Calu3 (cell line): Measurements from ENCODE around the gene PLA2G2C. TPM values are rescaled to one million over a fixed set of nuclear protein-coding genes. Genes with fewer than 3 reads are reported as not detected.

Experiments
- BruUV-seq: library from RNA; stranded (reverse); fragments of 400-500 nt; replicated peaks from 2 replicates; lab custom pipeline; 2021; lab: Mats Ljungman, UMichigan
- CTCF ChIA-PET: fragments of 300-600 bp; sonication (Branson Sonifier 250); formaldehyde crosslinking; loops from one replicate; lab custom pipeline; 2022; ENCODE audit warnings: antibody characterized with exemption; lab: Charles Lee
- DNase-seq: peaks from one replicate; pipeline ENCODE4 v3.0.0; 2022
- H3K27ac Mint-ChIP-seq: one replicate; pipeline ENCODE4 v1.8.0; 2022; ENCODE audit warnings: mixed read lengths; ENCODE audit not compliant: unreplicated experiment
- H3K27me3 Mint-ChIP-seq: one replicate; pipeline ENCODE4 v1.8.0; 2022; ENCODE audit warnings: mixed read lengths; ENCODE audit not compliant: unreplicated experiment
- H3K36me3 Mint-ChIP-seq: one replicate; pipeline ENCODE4 v1.8.0; 2022; ENCODE audit warnings: mild to moderate bottlenecking, moderate library complexity, mixed read lengths; ENCODE audit not compliant: insufficient read depth, unreplicated experiment
- H3K4me1 Mint-ChIP-seq: one replicate; pipeline ENCODE4 v1.8.0; 2022; ENCODE audit warnings: mild to moderate bottlenecking, low read depth, mixed read lengths; ENCODE audit not compliant: unreplicated experiment
- H3K4me3 Mint-ChIP-seq: one replicate; pipeline ENCODE4 v1.8.0; 2022; ENCODE audit warnings: mild to moderate bottlenecking, low read depth, moderate library complexity, mixed read lengths; ENCODE audit not compliant: unreplicated experiment
- H3K9me3 Mint-ChIP-seq: one replicate; pipeline ENCODE4 v1.8.0; 2022; ENCODE audit warnings: low read depth, mixed read lengths; ENCODE audit not compliant: unreplicated experiment
- intact Hi-C: fragments of 100-400 bp; cut with micrococcal nuclease; formaldehyde crosslinking; loops from one replicate; pipeline ENCODE4 v1.10.0; 2022; ENCODE audit not compliant: unreplicated experiment
- total RNA-seq: library from RNA; stranded (reverse); gene quantifications from 2 replicates; pipeline ENCODE4 v1.2.3, GENCODE V29; 2022
- TF ChIP-seq, protein P1 (sequence below): fragments of 200-600 bp; IDR thresholded peaks from one replicate; pipeline ENCODE4 v1.8.0; 2022; ENCODE audit warnings: antibody characterized with exemption; ENCODE audit not compliant: unreplicated experiment

PLA2G2C gene
- total RNA-seq, 1 experiment from 2014 or later: not detected

DNA sequence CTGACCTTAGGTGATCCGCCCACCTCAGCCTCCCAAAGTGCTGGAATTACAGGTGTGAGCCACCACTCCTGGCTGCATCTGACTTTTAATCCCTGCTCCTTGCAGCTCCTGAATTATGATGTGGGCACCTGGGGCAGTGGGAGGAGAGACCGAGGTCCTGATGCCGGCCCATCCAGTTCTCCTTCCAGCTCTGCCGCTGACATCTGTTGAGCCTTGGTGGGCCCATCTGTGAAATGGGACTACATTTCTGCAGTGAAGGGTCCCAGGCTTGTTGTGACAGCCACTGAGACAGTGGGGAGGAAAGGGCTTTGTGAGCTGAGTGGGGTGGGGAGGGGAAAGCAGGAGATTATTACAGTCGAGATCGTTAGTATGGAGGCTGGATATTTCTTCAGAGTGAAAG lies 35.3 kb downstream of the PLA2G2C start:
- H3K4me1 Mint-ChIP-seq: peaks cover 15% of the 10 kb centered on the region
- CTCF ChIA-PET: interaction anchor here (1.4 kb wide), 1 partner anchor 49 kb away, joined by 4 read pairs; no protein-coding TSS in a partner anchor
- H3K9me3 Mint-ChIP-seq: peaks cover 3% of the 10 kb centered on the region
- no peak overlapping the region for H3K4me3 Mint-ChIP-seq
- no TSS peak for BruUV-seq
- H3K27me3 Mint-ChIP-seq: no peaks in the 10 kb centered on the region
- H3K36me3 Mint-ChIP-seq: peaks cover 18% of the 10 kb centered on the region
- no peak overlapping the region for H3K27ac Mint-ChIP-seq
- intact Hi-C loops: loop anchor here (5.0 kb wide), 1 partner anchor 234 kb away; no protein-coding TSS in a partner anchor
- DNase-seq: no peak
- TF ChIP-seq, protein P1, sequence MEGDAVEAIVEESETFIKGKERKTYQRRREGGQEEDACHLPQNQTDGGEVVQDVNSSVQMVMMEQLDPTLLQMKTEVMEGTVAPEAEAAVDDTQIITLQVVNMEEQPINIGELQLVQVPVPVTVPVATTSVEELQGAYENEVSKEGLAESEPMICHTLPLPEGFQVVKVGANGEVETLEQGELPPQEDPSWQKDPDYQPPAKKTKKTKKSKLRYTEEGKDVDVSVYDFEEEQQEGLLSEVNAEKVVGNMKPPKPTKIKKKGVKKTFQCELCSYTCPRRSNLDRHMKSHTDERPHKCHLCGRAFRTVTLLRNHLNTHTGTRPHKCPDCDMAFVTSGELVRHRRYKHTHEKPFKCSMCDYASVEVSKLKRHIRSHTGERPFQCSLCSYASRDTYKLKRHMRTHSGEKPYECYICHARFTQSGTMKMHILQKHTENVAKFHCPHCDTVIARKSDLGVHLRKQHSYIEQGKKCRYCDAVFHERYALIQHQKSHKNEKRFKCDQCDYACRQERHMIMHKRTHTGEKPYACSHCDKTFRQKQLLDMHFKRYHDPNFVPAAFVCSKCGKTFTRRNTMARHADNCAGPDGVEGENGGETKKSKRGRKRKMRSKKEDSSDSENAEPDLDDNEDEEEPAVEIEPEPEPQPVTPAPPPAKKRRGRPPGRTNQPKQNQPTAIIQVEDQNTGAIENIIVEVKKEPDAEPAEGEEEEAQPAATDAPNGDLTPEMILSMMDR: no peak

DNA sequence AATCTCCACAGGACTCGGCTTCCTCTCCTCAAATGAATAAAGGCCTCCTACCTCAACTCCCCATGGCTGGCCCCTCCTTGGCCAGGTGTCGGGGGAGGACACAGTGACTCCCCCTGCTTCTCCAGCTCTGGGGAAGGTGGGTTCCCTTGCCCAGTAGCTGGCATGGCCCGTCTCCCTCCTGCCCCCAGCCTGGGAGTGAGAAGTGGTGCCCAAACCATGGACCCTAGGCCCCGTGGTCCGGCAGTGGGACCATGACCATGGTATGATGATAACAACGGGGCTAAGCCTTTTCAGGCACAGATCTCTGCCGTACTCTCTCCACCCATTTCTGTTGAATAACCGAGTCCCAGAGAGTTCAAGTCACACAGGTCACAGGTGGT lies 36.0 kb downstream of the PLA2G2C start:
- BruUV-seq: no TSS peak
- Mint-ChIP-seq H3K4me3 (no peak overlapping the region), H3K4me1 (peaks cover 15% of the 10 kb centered on the region), H3K27me3 (no peaks in the 10 kb centered on the region), H3K9me3 (no peaks in the 10 kb centered on the region), H3K36me3 (peaks cover 18% of the 10 kb centered on the region), H3K27ac (no peak overlapping the region)
- no peak for DNase-seq
- CTCF ChIA-PET: interaction anchor here (1.4 kb wide), 1 partner anchor 48 kb away, joined by 4 read pairs; no protein-coding TSS in a partner anchor
- intact Hi-C loops: loop anchor here (5.0 kb wide), 1 partner anchor 233 kb away; no protein-coding TSS in a partner anchor
- TF ChIP-seq, protein P1: no peak

DNA sequence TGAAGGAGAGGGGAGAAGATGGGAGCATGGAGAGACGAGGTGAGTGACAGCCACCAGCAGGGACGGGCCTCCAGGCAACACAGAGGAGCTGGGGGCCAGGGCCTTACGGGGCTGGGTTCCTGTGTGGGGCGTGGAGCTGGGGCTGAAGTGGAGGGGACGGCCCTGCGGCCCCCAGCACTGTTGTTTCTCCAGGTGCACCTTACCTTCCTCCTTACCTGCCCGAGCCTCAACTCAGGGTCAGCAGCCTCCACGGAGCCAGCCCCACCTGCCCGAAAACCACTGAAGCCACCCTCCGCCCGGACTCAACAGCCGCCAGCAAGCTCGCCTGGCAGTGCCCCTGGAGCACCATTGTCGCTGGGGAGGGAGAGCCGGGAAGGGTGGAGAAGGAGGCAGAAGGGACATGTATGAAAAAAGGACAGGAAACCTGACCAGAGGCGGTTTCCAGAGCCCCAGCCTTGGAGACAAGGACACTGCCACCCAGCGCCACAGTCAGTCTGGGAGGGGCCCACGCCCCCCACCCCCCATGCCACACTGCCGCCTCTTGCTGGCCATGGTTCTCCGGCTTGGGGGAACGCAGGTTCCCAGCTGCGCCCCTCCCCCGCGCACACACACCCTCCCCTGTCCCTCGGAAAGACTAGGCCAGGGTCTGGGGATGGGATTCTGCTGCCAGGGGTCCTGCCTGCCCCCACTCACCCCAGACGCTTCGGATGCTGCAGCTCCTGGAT lies 36.6 kb downstream of the PLA2G2C start:
- peaks cover 18% of the 10 kb centered on the region for H3K36me3 Mint-ChIP-seq
- no peak overlapping the region for H3K27ac Mint-ChIP-seq
- H3K27me3 Mint-ChIP-seq: no peaks in the 10 kb centered on the region
- BruUV-seq: no TSS peak
- no peak for DNase-seq
- H3K9me3 Mint-ChIP-seq: no peaks in the 10 kb centered on the region
- CTCF ChIA-PET: interaction anchor here (1.4 kb wide), 1 partner anchor 48 kb away, joined by 4 read pairs; no protein-coding TSS in a partner anchor
- H3K4me1 Mint-ChIP-seq: peaks cover 10% of the 10 kb centered on the region
- H3K4me3 Mint-ChIP-seq: no peak overlapping the region
- intact Hi-C loops: loop anchor here (5.0 kb wide), 1 partner anchor 232 kb away; no protein-coding TSS in a partner anchor
- TF ChIP-seq, protein P1: no peak

DNA sequence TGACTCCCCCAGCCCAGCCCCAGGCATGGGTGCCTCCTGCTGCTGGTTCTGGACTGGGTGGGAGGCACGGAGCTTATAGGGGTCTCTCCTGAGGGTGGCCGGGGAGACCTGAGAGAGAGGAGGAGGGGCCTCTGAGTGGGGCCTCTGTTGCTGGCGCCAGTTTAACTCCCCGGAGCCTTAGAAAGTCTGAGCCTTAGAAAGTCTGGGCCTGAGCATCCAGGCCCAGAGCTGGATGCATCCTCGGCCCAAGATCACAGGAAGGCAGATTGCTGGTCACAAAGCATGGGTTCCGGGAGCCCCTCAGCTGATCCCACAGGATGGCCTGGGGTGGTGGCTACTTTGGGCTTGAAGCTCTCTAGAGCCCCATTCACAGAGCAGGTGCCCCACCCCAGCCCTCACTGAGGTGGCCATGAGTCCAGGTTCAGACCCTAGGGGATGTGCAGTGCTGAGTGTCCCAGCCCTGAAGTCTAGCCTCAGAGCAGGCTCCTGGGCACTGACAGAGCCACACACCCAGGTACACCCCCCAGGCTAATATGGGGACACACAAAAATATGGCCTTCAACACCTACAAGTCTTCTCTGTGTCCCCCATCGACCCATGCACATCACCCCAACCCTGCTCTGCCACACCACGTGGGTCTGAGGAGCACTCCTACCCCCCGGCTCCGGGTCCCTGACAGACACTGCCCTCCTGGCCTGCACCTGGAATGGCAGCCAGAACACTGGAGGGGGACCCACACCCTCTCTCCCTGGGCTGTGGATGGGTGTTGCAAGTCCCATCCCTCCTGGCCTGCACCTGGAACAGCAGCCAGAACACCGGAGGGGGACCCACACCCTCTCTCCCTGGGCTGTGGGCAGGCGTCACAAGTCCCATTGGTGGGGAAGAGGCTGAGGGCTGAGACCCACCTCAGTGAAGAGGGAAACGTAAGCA lies 37.5 kb downstream of the PLA2G2C start:
- H3K4me1 Mint-ChIP-seq: peaks cover under 1% of the 10 kb centered on the region
- no peaks in the 10 kb centered on the region for H3K9me3 Mint-ChIP-seq
- TF ChIP-seq, protein P1: no peak
- no peak overlapping the region for H3K27ac Mint-ChIP-seq
- no peak overlapping the region for H3K4me3 Mint-ChIP-seq
- intact Hi-C loops: no loop called here
- no peaks in the 10 kb centered on the region for H3K27me3 Mint-ChIP-seq
- peaks cover 9% of the 10 kb centered on the region for H3K36me3 Mint-ChIP-seq
- no peak for DNase-seq
- BruUV-seq: no TSS peak
- CTCF ChIA-PET: no interaction called here
